SU-DHL-6 (cell line): ENCODE results near the gene P3H1.

ENCODE experiments used
- H2AFZ ChIP-seq: fragments of 200-600 bp; sonication (generic); 2 replicates; pipeline ENCODE4 v1.6.1; 2014; ENCODE audit warnings: low read depth, mild to moderate bottlenecking, moderate library complexity, mixed read lengths, antibody characterized with exemption, low read length; ENCODE audit not compliant: severe bottlenecking
- H3F3A ChIP-seq: fragments of 200-600 bp; shearing (Covaris generic); 2 replicates; pipeline ENCODE4 v1.6.0; 2016; ENCODE audit warnings: antibody characterized with exemption, mild to moderate bottlenecking; ENCODE audit not compliant: insufficient read depth
- H3K27ac ChIP-seq: fragments of 200-600 bp; sonication (generic); 2 replicates; pipeline ENCODE4 v1.5.1; 2016; ENCODE audit warnings: low read depth, mild to moderate bottlenecking, low read length, moderate library complexity, mixed read lengths
- H3K27me3 ChIP-seq: fragments of 200-600 bp; sonication (generic), shearing (Covaris generic); 2 replicates; pipeline ENCODE4 v1.6.0; 2014; ENCODE audit warnings: mild to moderate bottlenecking, low read length
- H3K36me3 ChIP-seq: fragments of 200-600 bp; sonication (generic); 2 replicates; pipeline ENCODE4 v1.6.1; 2014; ENCODE audit warnings: mild to moderate bottlenecking, low read length, mixed read lengths
- H3K4me2 ChIP-seq: fragments of 300-600, 200-600 bp; shearing (Covaris generic), sonication (generic); 2 replicates; pipeline ENCODE4 v1.6.0; 2014; ENCODE audit warnings: low read length, low read depth, mild to moderate bottlenecking; ENCODE audit not compliant: poor library complexity, severe bottlenecking
- H3K4me3 ChIP-seq: fragments of 200-600 bp; sonication (generic); 2 replicates; pipeline ENCODE4 v1.5.1; 2014; ENCODE audit warnings: antibody characterized with exemption, low read length, mild to moderate bottlenecking, mixed read lengths; ENCODE audit not compliant: insufficient read depth, poor library complexity, severe bottlenecking
- H3K79me2 ChIP-seq: fragments of 200-600 bp; sonication (generic); 2 replicates; pipeline ENCODE4 v1.6.1; 2014; ENCODE audit warnings: mild to moderate bottlenecking, low read length, moderate library complexity; ENCODE audit not compliant: insufficient read depth
- H3K9ac ChIP-seq: fragments of 200-600 bp; sonication (generic); 2 replicates; pipeline ENCODE4 v1.7.0; 2014; ENCODE audit warnings: mild to moderate bottlenecking, low read length
- H3K9me2 ChIP-seq: fragments of 200-600 bp; sonication (generic); replicated peaks from 2 replicates; pipeline ENCODE4 v1.6.1; 2014; ENCODE audit warnings: low read length; ENCODE audit not compliant: insufficient read depth
- H3K9me3 ChIP-seq: fragments of 200-600 bp; sonication (generic); 2 replicates; pipeline ENCODE4 v1.6.1; 2014; ENCODE audit warnings: low read length, mixed read lengths; ENCODE audit not compliant: insufficient read depth
- H4K20me1 ChIP-seq: fragments of 200-600 bp; sonication (generic); 2 replicates; pipeline ENCODE4 v1.6.1; 2014; ENCODE audit warnings: low read depth, mild to moderate bottlenecking, antibody characterized with exemption, low read length, moderate library complexity, mixed read lengths
- EZH2phosphoT487 ChIP-seq: fragments of 200-600 bp; sonication (generic), shearing (Covaris generic); conservative IDR thresholded peaks from 2 replicates; pipeline ENCODE4 v1.6.1; 2018; ENCODE audit warnings: mild to moderate bottlenecking, antibody characterized with exemption, low read length, moderate library complexity, mixed read lengths
- TF ChIP-seq, protein P1 (sequence below): fragments of 200-600 bp; sonication (generic); IDR thresholded peaks from one replicate; pipeline ENCODE4 v1.5.1; 2017; ENCODE audit warnings: antibody characterized with exemption, mild to moderate bottlenecking, low read length, moderate library complexity; ENCODE audit not compliant: insufficient read depth, poor library complexity, severe bottlenecking

P3H1 gene

DNA sequence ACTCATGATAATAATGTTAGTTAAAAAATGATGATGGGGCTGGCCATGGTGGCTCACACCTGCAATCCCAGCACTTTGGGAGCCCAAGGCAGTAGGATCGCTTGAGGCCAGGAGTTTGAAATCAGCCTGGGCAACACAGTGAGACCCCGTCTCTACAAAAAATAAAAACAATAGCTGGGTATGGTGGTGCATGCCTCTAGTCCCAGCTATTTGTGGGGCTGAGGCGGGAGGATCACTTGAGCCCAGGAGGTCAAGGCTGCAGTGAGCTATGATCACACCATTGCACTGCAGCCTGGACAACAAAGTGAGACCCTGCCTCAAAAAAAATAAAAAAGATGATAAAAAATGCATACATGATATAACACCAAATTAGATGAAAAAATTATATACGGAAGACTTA lies 5.3 kb downstream of the P3H1 start:
- Histone ChIP-seq H3K27ac (no peak overlapping the region), H3K4me2 (no peak overlapping the region), H4K20me1 (peaks cover 4% of the 10 kb centered on the region; the same call in 1 of the 2 replicates), H3K27me3 (no peaks in the 10 kb centered on the region), H3K9me3 (no peaks in the 10 kb centered on the region), H3F3A (0 out of 2 replicates have a peak, but pooled peaks cover 3% of the 10 kb centered on the region), H3K79me2 (peaks cover 17% of the 10 kb centered on the region; the same call in 1 of the 2 replicates), H3K9me2 (no peaks in the 10 kb centered on the region), H3K4me3 (no peak overlapping the region), H3K36me3 (peaks cover 4% of the 10 kb centered on the region), H3K9ac (no peak overlapping the region), H2AFZ (no peak overlapping the region)
- TF ChIP-seq, protein P1, sequence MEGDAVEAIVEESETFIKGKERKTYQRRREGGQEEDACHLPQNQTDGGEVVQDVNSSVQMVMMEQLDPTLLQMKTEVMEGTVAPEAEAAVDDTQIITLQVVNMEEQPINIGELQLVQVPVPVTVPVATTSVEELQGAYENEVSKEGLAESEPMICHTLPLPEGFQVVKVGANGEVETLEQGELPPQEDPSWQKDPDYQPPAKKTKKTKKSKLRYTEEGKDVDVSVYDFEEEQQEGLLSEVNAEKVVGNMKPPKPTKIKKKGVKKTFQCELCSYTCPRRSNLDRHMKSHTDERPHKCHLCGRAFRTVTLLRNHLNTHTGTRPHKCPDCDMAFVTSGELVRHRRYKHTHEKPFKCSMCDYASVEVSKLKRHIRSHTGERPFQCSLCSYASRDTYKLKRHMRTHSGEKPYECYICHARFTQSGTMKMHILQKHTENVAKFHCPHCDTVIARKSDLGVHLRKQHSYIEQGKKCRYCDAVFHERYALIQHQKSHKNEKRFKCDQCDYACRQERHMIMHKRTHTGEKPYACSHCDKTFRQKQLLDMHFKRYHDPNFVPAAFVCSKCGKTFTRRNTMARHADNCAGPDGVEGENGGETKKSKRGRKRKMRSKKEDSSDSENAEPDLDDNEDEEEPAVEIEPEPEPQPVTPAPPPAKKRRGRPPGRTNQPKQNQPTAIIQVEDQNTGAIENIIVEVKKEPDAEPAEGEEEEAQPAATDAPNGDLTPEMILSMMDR = no peak
- no peak for TF ChIP-seq EZH2phosphoT487

DNA sequence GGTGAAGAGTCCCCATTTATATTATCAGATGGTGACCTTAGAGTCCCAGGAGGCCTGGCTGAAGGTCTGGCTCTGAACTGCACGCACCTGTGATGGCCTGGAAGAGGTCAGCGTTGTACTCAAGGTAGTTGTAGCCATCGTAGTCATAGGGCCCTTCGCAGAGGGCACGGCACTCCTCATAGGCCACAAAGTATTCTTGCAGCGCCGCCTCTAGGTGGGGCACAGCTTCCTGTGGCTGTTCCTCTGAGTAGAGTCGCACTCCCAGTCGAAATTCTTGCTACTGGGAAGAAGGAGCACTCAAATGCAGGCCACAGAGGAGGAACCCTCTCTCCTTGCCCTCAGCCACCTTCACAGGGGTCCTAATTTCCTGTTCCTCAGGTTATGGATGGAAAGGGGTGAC lies 7.7 kb downstream of the P3H1 start:
- Histone ChIP-seq H3K9ac (no peak overlapping the region), H3K36me3 (peaks cover 4% of the 10 kb centered on the region), H3F3A (0 out of 2 replicates have a peak, but pooled peaks cover 3% of the 10 kb centered on the region), H3K27me3 (no peaks in the 10 kb centered on the region), H3K9me2 (no peaks in the 10 kb centered on the region), H3K27ac (no peak overlapping the region), H3K4me2 (no peak overlapping the region), H2AFZ (no peak overlapping the region), H3K4me3 (no peak overlapping the region), H3K79me2 (no peaks in the 10 kb centered on the region), H4K20me1 (no peaks in the 10 kb centered on the region), H3K9me3 (no peaks in the 10 kb centered on the region)
- TF ChIP-seq EZH2phosphoT487 = no peak
- TF ChIP-seq, protein P1 = no peak

DNA sequence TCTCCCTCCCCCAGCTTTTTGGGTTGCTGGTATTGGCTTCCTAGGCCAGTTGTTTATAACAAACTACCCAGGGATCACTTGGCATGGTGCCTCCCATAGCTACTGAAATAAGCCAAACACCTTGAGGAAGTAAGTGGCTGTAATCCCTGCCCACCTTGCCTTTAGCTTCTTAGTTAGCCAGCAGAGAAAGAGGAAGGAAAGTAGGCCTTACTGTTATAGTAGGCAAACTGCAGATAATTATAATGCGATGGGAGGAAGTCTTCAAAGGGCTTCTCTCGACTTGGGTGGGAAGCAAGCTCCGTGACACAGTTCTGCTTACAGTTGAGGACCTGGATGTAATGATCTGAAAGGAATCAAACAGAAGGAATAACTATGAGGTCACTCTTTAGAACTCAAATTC lies 8.2 kb downstream of the P3H1 start:
- H3K9me2 ChIP-seq = no peaks in the 10 kb centered on the region
- H2AFZ ChIP-seq = no peak overlapping the region
- no peaks in the 10 kb centered on the region for H3K27me3 ChIP-seq
- 0 out of 2 replicates have a peak, but pooled peaks cover 3% of the 10 kb centered on the region for H3F3A ChIP-seq
- TF ChIP-seq EZH2phosphoT487 = no peak
- TF ChIP-seq, protein P1 = no peak
- H3K79me2 ChIP-seq = no peaks in the 10 kb centered on the region
- H3K4me3 ChIP-seq = no peak overlapping the region
- no peaks in the 10 kb centered on the region for H3K9me3 ChIP-seq
- no peak overlapping the region for H3K4me2 ChIP-seq
- H3K9ac ChIP-seq = no peak overlapping the region
- no peak overlapping the region for H3K27ac ChIP-seq
- H3K36me3 ChIP-seq = peaks cover 4% of the 10 kb centered on the region
- no peaks in the 10 kb centered on the region for H4K20me1 ChIP-seq
